Body of pancreas (tissue), 4 donors: ENCODE measurements around the gene MOGAT3. TPM values are rescaled to one million over a fixed set of nuclear protein-coding genes. Genes with fewer than 3 reads are reported as not detected.

Experiments
- ATAC-seq: fragments of 150-250 bp; one replicate; pipeline ENCODE4 v1.9.1; 2016
- DNase-seq, 4 donors: peaks; one replicate each; pipeline ENCODE4 v3.0.0-alpha.2; 2019
- H3K27ac ChIP-seq, 4 donors: fragments of 200-600 bp; sonication (generic); 1 replicate in 3 of 4; 2 replicates in 1 of 4; pipeline versions ENCODE4 v1.5.1 to v1.6.1; 2016 to 2019; ENCODE audit warnings: mild to moderate bottlenecking in 1 of 4, mixed read lengths in 1 of 4, moderate library complexity in 1 of 4
- H3K27me3 ChIP-seq, 2 donors: fragments of 200-600 bp; sonication (generic); one replicate each; pipeline ENCODE4 v1.6.0; 2016; ENCODE audit warnings: mild to moderate bottlenecking in 1 of 2
- H3K36me3 ChIP-seq, 2 donors: fragments of 200-600 bp; sonication (generic); replicated peaks in 1 of 2; 2 replicates each; pipeline ENCODE4 v1.5.1; 2016; ENCODE audit warnings: low read depth in 2 of 2; ENCODE audit not compliant: insufficient read depth in 1 of 2
- H3K4me1 ChIP-seq: fragments of 200-600 bp; sonication (generic); one replicate; pipeline ENCODE4 v1.6.0; 2016
- H3K4me3 ChIP-seq, 2 donors: fragments of 200-600 bp; sonication (generic); 1 replicate in 1 of 2; 2 replicates in 1 of 2; pipeline ENCODE4 v1.5.1; 2016 to 2019
- H3K9me3 ChIP-seq, 3 donors: fragments of 200-600 bp; sonication (generic); 1 replicate in 2 of 3; 2 replicates in 1 of 3; pipeline ENCODE4 v1.5.1; 2016
- POLR2A ChIP-seq, 3 donors: fragments of 450-650 bp; IDR thresholded peaks; one replicate each; pipeline ENCODE4 v1.6.1; 2016; ENCODE audit warnings: antibody characterized with exemption in 3 of 3, mild to moderate bottlenecking in 2 of 3
- WGBS, 2 donors: methylation state at CpG; one replicate each; pipeline ENCODE4 v1.1.5; 2017; 5-methylcytosine and 5-hydroxymethylcytosine counted together
- intact Hi-C: fragments of 100-400 bp; cut with DNase I; formaldehyde crosslinking; loops from one replicate; pipeline ENCODE4 v1.15.1; 2023
- total RNA-seq, 2 donors: library from RNA; depleted of rRNA; stranded (reverse); fragments of >200 nt; gene quantifications; one replicate each; pipeline ENCODE4 v1.1.0, GENCODE V29; 2016
- TF ChIP-seq, protein P1 (sequence below), 7 experiments: fragments of 450-650 bp in 4 of 7; fragments of 200-600 bp in 3 of 7; sonication (generic) in 3 of 7; IDR thresholded peaks; one replicate each; pipeline ENCODE4 v1.5.1; 2016 to 2019; ENCODE audit warnings: antibody characterized with exemption in 7 of 7

Gene MOGAT3, protein sequence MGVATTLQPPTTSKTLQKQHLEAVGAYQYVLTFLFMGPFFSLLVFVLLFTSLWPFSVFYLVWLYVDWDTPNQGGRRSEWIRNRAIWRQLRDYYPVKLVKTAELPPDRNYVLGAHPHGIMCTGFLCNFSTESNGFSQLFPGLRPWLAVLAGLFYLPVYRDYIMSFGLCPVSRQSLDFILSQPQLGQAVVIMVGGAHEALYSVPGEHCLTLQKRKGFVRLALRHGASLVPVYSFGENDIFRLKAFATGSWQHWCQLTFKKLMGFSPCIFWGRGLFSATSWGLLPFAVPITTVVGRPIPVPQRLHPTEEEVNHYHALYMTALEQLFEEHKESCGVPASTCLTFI
- not detected for total RNA-seq

DNA sequence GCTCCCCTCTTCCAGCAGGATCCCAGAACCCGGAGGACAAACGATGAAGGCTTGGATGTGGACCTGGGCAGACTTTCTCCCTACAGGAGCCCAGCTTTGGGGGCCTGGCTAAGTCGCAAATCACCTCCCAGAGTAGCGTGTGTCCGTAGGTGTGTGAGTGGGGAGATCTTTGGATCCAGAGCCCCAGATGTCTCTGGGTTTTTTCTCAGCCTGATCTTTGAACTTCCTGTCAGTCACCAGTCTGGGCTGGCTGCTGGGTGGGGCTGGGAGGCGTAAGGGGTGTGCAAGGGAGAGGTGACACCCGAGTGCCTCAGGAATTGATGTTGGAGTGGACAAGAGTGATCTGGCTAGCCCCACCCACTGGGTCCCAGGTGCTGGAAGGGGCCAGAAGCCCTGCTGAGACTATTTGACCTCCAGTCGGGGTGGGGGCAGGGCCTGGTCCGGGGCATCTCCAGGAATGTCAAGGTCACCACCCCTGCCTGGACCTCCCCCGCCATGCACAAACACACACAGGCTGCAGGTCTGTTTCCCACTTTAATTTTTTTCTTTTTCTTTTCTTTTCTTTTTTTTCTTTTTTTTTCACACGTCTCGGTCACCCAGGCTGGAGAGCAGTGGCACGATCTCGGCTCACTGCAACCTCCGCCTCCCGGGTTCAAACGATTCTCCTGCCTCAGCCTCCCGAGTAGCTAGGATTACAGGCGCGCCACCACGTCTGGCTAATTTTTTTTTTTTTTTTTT, at the start of gene MOGAT3:
Gene MOGAT3, minus strand, starts transcription at position 175 of the 738 bp plus-strand sequence. CDS start 182 bp downstream, outside the sequence.
- DNase-seq (no peak), ATAC-seq (no peak)
- H3K9me3 ChIP-seq: no peaks in the 10 kb centered on the region
- peaks cover 10% of the 10 kb centered on the region for H3K4me1 ChIP-seq
- H3K27ac ChIP-seq: no peak within 1 kb of the TSS
- 30 to 31% methylated on average over 16 to 21 of the region's 21 CpGs for WGBS, 2 donors
- H3K4me3 ChIP-seq: no peak within 1 kb of the TSS
- TF ChIP-seq POLR2A (IDR thresholded peaks at IDR 0.05): no peak
- TF ChIP-seq, protein P1, sequence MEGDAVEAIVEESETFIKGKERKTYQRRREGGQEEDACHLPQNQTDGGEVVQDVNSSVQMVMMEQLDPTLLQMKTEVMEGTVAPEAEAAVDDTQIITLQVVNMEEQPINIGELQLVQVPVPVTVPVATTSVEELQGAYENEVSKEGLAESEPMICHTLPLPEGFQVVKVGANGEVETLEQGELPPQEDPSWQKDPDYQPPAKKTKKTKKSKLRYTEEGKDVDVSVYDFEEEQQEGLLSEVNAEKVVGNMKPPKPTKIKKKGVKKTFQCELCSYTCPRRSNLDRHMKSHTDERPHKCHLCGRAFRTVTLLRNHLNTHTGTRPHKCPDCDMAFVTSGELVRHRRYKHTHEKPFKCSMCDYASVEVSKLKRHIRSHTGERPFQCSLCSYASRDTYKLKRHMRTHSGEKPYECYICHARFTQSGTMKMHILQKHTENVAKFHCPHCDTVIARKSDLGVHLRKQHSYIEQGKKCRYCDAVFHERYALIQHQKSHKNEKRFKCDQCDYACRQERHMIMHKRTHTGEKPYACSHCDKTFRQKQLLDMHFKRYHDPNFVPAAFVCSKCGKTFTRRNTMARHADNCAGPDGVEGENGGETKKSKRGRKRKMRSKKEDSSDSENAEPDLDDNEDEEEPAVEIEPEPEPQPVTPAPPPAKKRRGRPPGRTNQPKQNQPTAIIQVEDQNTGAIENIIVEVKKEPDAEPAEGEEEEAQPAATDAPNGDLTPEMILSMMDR (IDR thresholded peaks at IDR 0.05): no peak
- intact Hi-C loops: no loop called here
- no peaks in the 10 kb centered on the region for H3K36me3 ChIP-seq
- peaks cover 0 to 16% of the 10 kb centered on the region in 2 donors for H3K27me3 ChIP-seq

DNA sequence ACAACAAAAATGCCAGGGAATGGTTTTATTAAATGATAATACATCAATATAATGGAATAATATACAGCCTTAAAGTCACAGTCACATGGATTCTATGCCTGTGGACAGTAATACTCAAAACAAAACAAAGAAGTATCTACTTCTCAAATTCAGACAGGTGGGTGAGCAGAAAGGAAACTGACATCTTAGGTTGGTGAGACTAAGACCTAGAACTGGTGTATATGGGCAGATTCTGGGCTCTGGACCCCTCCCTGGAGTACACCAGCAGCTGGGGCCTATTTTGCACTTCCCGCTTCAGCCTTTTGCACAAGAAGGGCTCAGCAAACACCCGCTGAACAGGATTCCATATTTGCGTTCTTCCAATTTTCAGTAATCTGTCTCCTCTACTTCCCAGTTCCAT, 49.5 kb upstream of the MOGAT3 start:
- intact Hi-C loops: no loop called here

DNA sequence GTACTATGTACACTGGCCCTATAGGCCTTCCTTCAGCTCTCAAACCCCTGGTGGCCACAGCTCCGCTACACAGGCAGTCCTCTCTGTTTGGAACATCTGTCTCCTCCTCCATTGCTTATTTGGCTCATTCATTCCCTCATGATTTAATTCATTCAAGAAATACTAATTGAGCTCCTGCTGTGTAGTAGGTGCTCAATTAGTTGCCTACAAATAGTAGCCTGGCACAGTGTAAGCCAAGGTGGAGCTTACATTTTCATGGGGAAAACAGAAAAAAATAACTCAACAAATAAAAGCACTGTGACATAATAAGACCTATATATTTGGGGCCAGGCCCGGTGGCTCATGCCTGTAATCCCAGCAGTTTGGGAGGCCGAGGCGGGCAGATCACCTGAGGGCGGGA, 47.4 kb upstream of the MOGAT3 start:
- no peak overlapping the region for H3K4me3 ChIP-seq
- ATAC-seq: no peak
- H3K36me3 ChIP-seq: no peaks in the 10 kb centered on the region
- H3K9me3 ChIP-seq: no peaks in the 10 kb centered on the region
- H3K4me1 ChIP-seq: peaks cover 45% of the 10 kb centered on the region
- DNase-seq: no peak
- no peak overlapping the region for H3K27ac ChIP-seq
- 93 to 100% methylated on average over 5 of the region's 5 CpGs for WGBS, 2 donors
- intact Hi-C loops: no loop called here
- TF ChIP-seq, protein P1 (IDR thresholded peaks at IDR 0.05): no peak
- TF ChIP-seq POLR2A (IDR thresholded peaks at IDR 0.05): no peak
- H3K27me3 ChIP-seq: no peaks in the 10 kb centered on the region

More for the DNA sequence above, 49.5 kb upstream of the MOGAT3 start:
- Histone ChIP-seq H3K4me3 (no peak overlapping the region), H3K27ac (no peak overlapping the region), H3K4me1 (peaks cover 34% of the 10 kb centered on the region), H3K9me3 (no peaks in the 10 kb centered on the region), H3K27me3 (no peaks in the 10 kb centered on the region), H3K36me3 (no peaks in the 10 kb centered on the region)
- ATAC-seq (no peak), DNase-seq (no peak)
- WGBS, 2 donors: 87 to 88% methylated on average over 3 of the region's 3 CpGs
- TF ChIP-seq, protein P1 (IDR thresholded peaks at IDR 0.05): no peak
- no peak for TF ChIP-seq POLR2A (IDR thresholded peaks at IDR 0.05)

DNA sequence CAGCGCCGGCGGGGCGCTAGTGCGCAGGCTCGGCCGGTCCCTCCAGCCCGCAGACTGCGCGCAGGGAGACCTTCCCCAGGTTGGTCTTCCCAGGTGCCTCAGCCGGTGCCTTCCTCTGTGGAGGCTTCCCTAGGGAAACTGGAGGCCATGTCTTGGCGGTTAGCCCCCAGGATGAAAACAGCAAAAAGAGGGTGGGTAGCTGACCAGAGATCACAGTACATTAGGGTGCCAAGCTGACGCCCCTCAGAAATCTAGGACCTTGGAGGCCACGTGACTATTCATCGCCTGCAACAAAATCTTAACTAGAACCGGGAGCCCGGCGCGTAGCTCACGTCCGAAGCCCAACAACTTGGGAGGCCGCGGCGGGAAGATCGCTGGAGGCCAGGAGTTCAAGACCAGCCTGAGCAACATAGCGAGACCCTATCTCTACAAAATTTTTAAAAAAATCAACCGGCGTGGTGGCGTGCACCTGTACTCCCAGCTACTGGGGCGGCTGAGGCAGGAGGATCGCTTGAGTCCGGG, 44.4 kb upstream of the MOGAT3 start:
- ATAC-seq (no peak), DNase-seq (no peak)
- H3K9me3 ChIP-seq: no peaks in the 10 kb centered on the region
- TF ChIP-seq, protein P1 (IDR thresholded peaks at IDR 0.05): no peak
- peak in 2 of 3 donors; percentile 2 to 41 for TF ChIP-seq POLR2A (IDR thresholded peaks at IDR 0.05)
- intact Hi-C loops: no loop called here
- WGBS, 2 donors: 29 to 91% methylated on average over 7 to 32 of the region's 32 CpGs
- no peaks in the 10 kb centered on the region for H3K36me3 ChIP-seq
- H3K4me3 ChIP-seq: peak overlapping the region; percentile 59 to 90
- peak overlapping the region; percentile 91 to 95 (median 94) for H3K27ac ChIP-seq
- peaks cover 34% of the 10 kb centered on the region for H3K4me1 ChIP-seq
- H3K27me3 ChIP-seq: no peaks in the 10 kb centered on the region
